Stomach (tissue), 9 donors: ENCODE measurements around the gene TLE6. TPM values are rescaled to one million over a fixed set of nuclear protein-coding genes. Genes with fewer than 3 reads are reported as not detected.

Experiments used
- DNase-seq, 2 donors: peaks; one replicate each; pipeline versions ENCODE4 v3.0.0 to v3.0.0-alpha.2; 2013 to 2019
- H3K27ac ChIP-seq, 5 donors: fragments of 200-600 bp in 4 of 5; sonication (generic) in 4 of 5; one replicate each; pipeline ENCODE4 v1.5.1; 2013 to 2019; ENCODE audit warnings: mild to moderate bottlenecking in 1 of 5, moderate library complexity in 1 of 5
- H3K27me3 ChIP-seq, 3 donors: fragments of 200-600 bp; sonication (generic); one replicate each; pipeline ENCODE4 v1.5.1; 2017 to 2019; ENCODE audit warnings: mixed run types in 1 of 3
- H3K36me3 ChIP-seq, 4 donors: fragments of 200-600 bp; sonication (generic); 1 replicate in 3 of 4; 2 replicates in 1 of 4; pipeline ENCODE4 v1.5.1; 2016 to 2019
- H3K4me1 ChIP-seq, 4 donors: fragments of 200-600 bp; sonication (generic); one replicate each; pipeline ENCODE4 v1.5.1; 2016 to 2019
- H3K4me3 ChIP-seq, 4 donors: fragments of 200-600 bp; sonication (generic) in 3 of 4; one replicate each; pipeline ENCODE4 v1.5.1; 2016 to 2019; ENCODE audit warnings: mild to moderate bottlenecking in 1 of 4
- H3K9me3 ChIP-seq, 4 donors: fragments of 200-600 bp; sonication (generic); one replicate each; pipeline ENCODE4 v1.5.1; 2016 to 2019
- EP300 ChIP-seq: sonication (generic); formaldehyde crosslinking; IDR thresholded peaks from one replicate; pipeline ENCODE4 v1.6.1; 2017; ENCODE audit warnings: antibody characterized with exemption
- POLR2A ChIP-seq, 4 donors: fragments of 450-650 bp; IDR thresholded peaks; one replicate each; pipeline ENCODE4 v1.6.1; 2016; ENCODE audit warnings: antibody characterized with exemption in 4 of 4, control low read depth in 2 of 4, mild to moderate bottlenecking in 1 of 4, moderate library complexity in 1 of 4
- POLR2AphosphoS5 ChIP-seq, 3 donors: sonication (generic); formaldehyde crosslinking; IDR thresholded peaks; one replicate each; pipeline ENCODE4 v1.6.1; 2016; ENCODE audit warnings: antibody characterized with exemption in 3 of 3
- WGBS, 5 donors: extraction: QIAGEN DNeasy Blood & Tissue Kit in 3 of 5; methylation state at CpG; one replicate each; pipeline versions ENCODE4 v1.1.5 to v1.1.7; 2013 to 2018; 5-methylcytosine and 5-hydroxymethylcytosine counted together
- intact Hi-C: fragments of 100-400 bp; cut with DNase I; formaldehyde crosslinking; loops from one replicate; pipeline ENCODE4 v1.15.1; 2023; ENCODE audit warnings: low total_unique reads
- polyA plus RNA-seq, 3 donors: library from polyadenylated mRNA; stranded (reverse); fragments of 200-250 nt; gene quantifications; one replicate each; pipeline ENCODE4 v1.2.3, GENCODE V29; 2013
- total RNA-seq, 5 donors: library from RNA; depleted of rRNA; stranded (reverse); fragments of >200 nt; gene quantifications; one replicate each; pipeline versions ENCODE4 v1.1.0 to v1.2.3, GENCODE V29; 2014 to 2016
- TF ChIP-seq, protein P1 (sequence below), 7 experiments: fragments of 450-650 bp in 4 of 7; fragments of 200-600 bp in 3 of 7; sonication (generic) in 3 of 7; IDR thresholded peaks; one replicate each; pipeline ENCODE4 v1.5.1; 2016 to 2019; ENCODE audit warnings: antibody characterized with exemption in 7 of 7, control low read depth in 2 of 7, mild to moderate bottlenecking in 1 of 7
- donor health status: healthy with polysubstance abuse.
- donor health status: Bipolar disorder and iron deficiency.
- donor health status: healthy.

The TLE6 gene
- total and polyA plus RNA-seq, 8 donors = 0.31 to 7.0 (median 2.7) TPM; not detected in 1

DNA sequence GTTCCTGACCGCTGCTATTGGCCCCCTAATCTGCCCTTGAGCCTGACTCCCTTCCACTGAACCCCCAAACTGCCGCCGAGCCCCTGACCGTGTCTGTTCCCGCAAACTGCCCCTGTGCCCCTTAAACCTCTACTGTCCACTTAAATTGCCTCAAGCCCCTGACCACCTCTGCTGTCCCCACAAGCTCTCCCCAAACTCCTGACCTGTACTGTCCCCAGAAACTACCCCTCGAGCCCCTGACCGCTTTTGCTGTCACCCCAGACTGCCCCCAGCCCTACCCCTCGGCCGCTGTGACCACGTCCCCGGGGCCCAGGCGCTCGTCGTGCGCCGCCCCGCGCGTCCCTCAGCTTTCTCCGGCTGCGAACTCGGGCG lies 33.0 kb upstream of the TLE6 start:
- peaks cover 0 to 7% (median 5%) of the 10 kb centered on the region in 4 donors for H3K36me3 ChIP-seq
- WGBS, 5 donors = 1 to 4% (median 2%) methylated on average over 22 to 23 of the region's 23 CpGs
- H3K27me3 ChIP-seq = no peaks in the 10 kb centered on the region
- H3K9me3 ChIP-seq = no peaks in the 10 kb centered on the region
- intact Hi-C loops = no loop called here
- peak overlapping the region; percentile 70 to 97 (median 83) for H3K4me3 ChIP-seq
- peaks cover 11 to 43% (median 29%) of the 10 kb centered on the region in 4 donors for H3K4me1 ChIP-seq
- TF ChIP-seq, protein P1, sequence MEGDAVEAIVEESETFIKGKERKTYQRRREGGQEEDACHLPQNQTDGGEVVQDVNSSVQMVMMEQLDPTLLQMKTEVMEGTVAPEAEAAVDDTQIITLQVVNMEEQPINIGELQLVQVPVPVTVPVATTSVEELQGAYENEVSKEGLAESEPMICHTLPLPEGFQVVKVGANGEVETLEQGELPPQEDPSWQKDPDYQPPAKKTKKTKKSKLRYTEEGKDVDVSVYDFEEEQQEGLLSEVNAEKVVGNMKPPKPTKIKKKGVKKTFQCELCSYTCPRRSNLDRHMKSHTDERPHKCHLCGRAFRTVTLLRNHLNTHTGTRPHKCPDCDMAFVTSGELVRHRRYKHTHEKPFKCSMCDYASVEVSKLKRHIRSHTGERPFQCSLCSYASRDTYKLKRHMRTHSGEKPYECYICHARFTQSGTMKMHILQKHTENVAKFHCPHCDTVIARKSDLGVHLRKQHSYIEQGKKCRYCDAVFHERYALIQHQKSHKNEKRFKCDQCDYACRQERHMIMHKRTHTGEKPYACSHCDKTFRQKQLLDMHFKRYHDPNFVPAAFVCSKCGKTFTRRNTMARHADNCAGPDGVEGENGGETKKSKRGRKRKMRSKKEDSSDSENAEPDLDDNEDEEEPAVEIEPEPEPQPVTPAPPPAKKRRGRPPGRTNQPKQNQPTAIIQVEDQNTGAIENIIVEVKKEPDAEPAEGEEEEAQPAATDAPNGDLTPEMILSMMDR (IDR thresholded peaks at IDR 0.05) = no peak
- no peak for TF ChIP-seq POLR2A (IDR thresholded peaks at IDR 0.05)
- no peak for TF ChIP-seq EP300
- TF ChIP-seq POLR2AphosphoS5 (IDR thresholded peaks at IDR 0.05) = no peak
- H3K27ac ChIP-seq = peak overlapping the region; percentile 86 to 95 (median 94)
- DNase-seq = no peak

DNA sequence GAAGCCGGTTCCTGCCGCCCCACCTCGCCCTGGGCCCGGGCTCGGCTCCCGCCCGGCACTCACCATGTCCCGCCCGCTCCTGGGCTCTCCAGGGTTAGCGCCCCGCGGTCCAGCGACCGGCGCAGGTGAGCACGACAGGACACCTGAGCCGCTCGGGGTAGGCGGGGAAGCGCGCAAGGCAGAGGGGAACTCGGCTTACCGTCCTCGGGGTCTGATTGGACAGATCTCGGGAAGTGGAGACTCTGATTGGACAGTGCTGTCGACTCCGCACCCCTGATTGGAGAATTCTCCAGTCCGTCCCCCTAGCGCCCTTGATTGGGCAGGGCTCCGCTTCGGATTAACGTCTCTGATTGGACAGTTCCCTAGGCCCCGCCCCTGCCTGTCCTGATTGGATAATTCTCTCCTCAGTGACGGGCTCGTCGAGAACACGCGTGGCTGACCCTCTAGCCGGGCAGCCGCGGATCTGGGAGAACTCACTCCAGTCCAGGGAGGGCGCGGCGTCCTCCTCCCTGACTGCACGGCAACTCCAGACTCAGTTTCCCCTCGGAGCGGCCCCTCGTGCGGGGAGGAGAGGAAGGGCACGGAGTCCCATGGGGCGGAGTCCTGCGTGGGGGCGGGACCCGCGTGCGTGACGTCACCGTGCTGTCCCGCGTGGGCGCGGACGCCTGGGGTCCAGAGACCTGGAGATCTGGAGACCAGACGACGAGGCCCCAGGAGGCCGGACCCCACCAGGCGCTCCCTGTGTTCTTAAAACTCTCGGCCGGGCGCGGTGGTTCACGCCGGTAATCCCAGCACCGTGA lies 32.4 kb upstream of the TLE6 start, which contains the start of gene ZNF77:
ZNF77 (minus strand) TSS at position 197 of the 800 bp plus-strand sequence; CDS start at position 66, 131 bp downstream.
- Histone ChIP-seq H3K27ac (peak within 1 kb of the TSS; percentile 93 to 95 (median 94)), H3K4me3 (peak within 1 kb of the TSS; percentile 70 to 97 (median 83)), H3K9me3 (no peaks in the 10 kb centered on the region), H3K36me3 (peaks cover 0 to under 1% (median under 1%) of the 10 kb centered on the region in 4 donors), H3K27me3 (no peaks in the 10 kb centered on the region), H3K4me1 (peaks cover 16 to 48% (median 35%) of the 10 kb centered on the region in 4 donors)
- 1 to 2% (median 1%) methylated on average over 38 to 74 of the region's 74 CpGs for WGBS, 5 donors
- DNase-seq = peak; percentile 99
- intact Hi-C loops = no loop called here
- TF ChIP-seq POLR2AphosphoS5 (IDR thresholded peaks at IDR 0.05) = peak; percentile 48 to 91 (median 82)
- no peak for TF ChIP-seq EP300
- TF ChIP-seq POLR2A (IDR thresholded peaks at IDR 0.05) = peak in 1 of 4 donors; percentile 12
- TF ChIP-seq, protein P1 (IDR thresholded peaks at IDR 0.05) = peak in 2 of 7 experiments; percentile 12 to 15

DNA sequence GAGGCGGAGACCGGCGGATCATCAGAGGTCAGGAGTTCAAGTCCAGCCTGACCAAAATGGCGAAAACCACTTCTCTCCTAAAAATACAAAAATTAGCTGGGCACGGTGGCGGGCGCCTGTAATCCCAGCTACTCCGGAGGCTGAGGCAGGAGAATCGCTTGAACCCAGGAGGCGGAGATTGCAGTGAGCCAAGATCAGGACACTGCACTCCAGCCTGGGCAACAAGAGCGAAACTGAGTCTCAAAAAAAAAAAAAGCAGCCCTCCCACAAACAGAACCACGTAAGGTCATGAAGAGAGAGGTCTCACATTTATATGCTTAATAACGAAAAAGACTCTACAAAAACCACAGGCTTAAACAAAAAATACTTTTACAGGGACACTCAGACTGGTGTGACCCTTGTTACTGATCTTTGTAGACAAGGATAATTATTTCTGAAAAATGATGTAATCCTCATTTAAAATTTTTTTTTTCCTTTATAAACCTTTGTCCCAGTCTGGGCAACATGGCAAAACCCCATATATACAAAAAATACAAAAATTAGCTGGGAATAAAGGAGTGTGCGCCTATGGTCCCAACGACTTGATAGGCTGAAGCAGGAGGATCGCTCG lies 31.7 kb upstream of the TLE6 start:
- Histone ChIP-seq H3K27ac (peak overlapping the region; percentile 93 to 95 (median 94)), H3K4me3 (peak overlapping the region; percentile 70 to 97 (median 83)), H3K9me3 (no peaks in the 10 kb centered on the region), H3K4me1 (peaks cover 16 to 48% (median 37%) of the 10 kb centered on the region in 4 donors), H3K27me3 (no peaks in the 10 kb centered on the region), H3K36me3 (no peaks in the 10 kb centered on the region)
- TF ChIP-seq POLR2A (IDR thresholded peaks at IDR 0.05) = no peak
- no peak for TF ChIP-seq POLR2AphosphoS5 (IDR thresholded peaks at IDR 0.05)
- TF ChIP-seq, protein P1 (IDR thresholded peaks at IDR 0.05) = no peak
- no peak for TF ChIP-seq EP300
- intact Hi-C loops = no loop called here
- WGBS, 5 donors = 45 to 58% (median 51%) methylated on average over 11 to 17 of the region's 17 CpGs
- DNase-seq = no peak

DNA sequence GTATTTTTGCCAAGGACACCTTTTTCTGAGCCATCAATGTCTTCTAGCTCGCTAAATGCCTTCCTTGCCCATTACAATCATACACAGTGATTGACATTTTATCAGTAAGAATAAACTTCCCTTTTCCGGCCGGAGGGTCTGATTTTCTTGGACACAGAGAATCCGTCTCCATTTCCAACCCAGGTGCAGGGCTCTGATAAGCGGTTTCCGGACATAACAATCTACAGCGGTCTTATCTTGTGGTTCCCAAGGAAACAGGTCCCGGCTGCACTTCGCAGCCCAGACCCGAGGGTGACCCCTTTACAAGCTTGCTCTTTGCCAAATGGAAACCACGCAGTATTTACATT lies 27.5 kb upstream of the TLE6 start:
- intact Hi-C loops = no loop called here

More for the DNA sequence above, 27.5 kb upstream of the TLE6 start:
- no peaks in the 10 kb centered on the region for H3K9me3 ChIP-seq
- H3K27me3 ChIP-seq = no peaks in the 10 kb centered on the region
- H3K27ac ChIP-seq = peak overlapping the region; percentile 91 to 97 (median 95)
- WGBS, 5 donors = 0 to 1% (median 0%) methylated on average over 11 of the region's 11 CpGs
- DNase-seq = peak; percentile 56 to 91
- peak overlapping the region; percentile 67 to 76 (median 70) for H3K4me3 ChIP-seq
- TF ChIP-seq POLR2A (IDR thresholded peaks at IDR 0.05) (no peak), POLR2AphosphoS5 (IDR thresholded peaks at IDR 0.05) (no peak), EP300 (no peak)
- TF ChIP-seq, protein P1 (IDR thresholded peaks at IDR 0.05) = no peak
- H3K36me3 ChIP-seq = no peaks in the 10 kb centered on the region
- H3K4me1 ChIP-seq = peaks cover 15 to 54% (median 44%) of the 10 kb centered on the region in 4 donors
